Raji (cell line): ENCODE data around the gene LIMS2.

Source experiments
- POLR2A ChIP-seq: IDR thresholded peaks from 2 replicates; pipeline ENCODE4 v1.6.1; 2011; ENCODE audit warnings: low read depth, low read length, control low read depth; ENCODE audit not compliant: insufficient read depth

LIMS2 gene

GRCh38 chr2:127641846-127642507 lies 33.4 kb downstream of the LIMS2 start:
- TF ChIP-seq POLR2A: no peak

- TF ChIP-seq POLR2A: no peak
Measured at GRCh38 chr2:127641133-127641532, 34.2 kb downstream of the LIMS2 start.

- TF ChIP-seq POLR2A: no peak
Measured at GRCh38 chr2:127640082-127641072, 35.0 kb downstream of the LIMS2 start.

- no peak for TF ChIP-seq POLR2A
Measured at GRCh38 chr2:127639111-127639474, 36.2 kb downstream of the LIMS2 start.

- no peak for TF ChIP-seq POLR2A
Measured at GRCh38 chr2:127638361-127639110, 36.8 kb downstream of the LIMS2 start.

GRCh38 chr2:127637725-127638252 lies 37.5 kb downstream of the LIMS2 start:
- no peak for TF ChIP-seq POLR2A

GRCh38 chr2:127637236-127637630 lies 38.1 kb downstream of the LIMS2 start:
- no peak for TF ChIP-seq POLR2A

GRCh38 chr2:127636248-127637235 lies 38.8 kb downstream of the LIMS2 start:
- TF ChIP-seq POLR2A: no peak

GRCh38 chr2:127635380-127636237 lies 39.7 kb downstream of the LIMS2 start:
- no peak for TF ChIP-seq POLR2A

GRCh38 chr2:127634626-127635379 lies 40.5 kb downstream of the LIMS2 start:
- no peak for TF ChIP-seq POLR2A

- no peak for TF ChIP-seq POLR2A
Measured at GRCh38 chr2:127634066-127634617, 41.2 kb downstream of the LIMS2 start.

GRCh38 chr2:127633556-127634065 lies 41.7 kb downstream of the LIMS2 start:
- no peak for TF ChIP-seq POLR2A
